GM18868 (cell line): ENCODE data around the gene GGCX.
"Not testable (repeated sequence)": the region's sequence is repeated elsewhere in the genome, so short reads cannot be mapped to it uniquely, and the experiment has no call there.

Experiments used
- ATAC-seq: cut with Tn5 transposase; IDR thresholded peaks from one replicate; pipeline ENCODE4 v1.9.1; 2021; ENCODE audit warnings: mild to moderate bottlenecking, moderate library complexity; ENCODE audit not compliant: unreplicated experiment

Gene GGCX

GRCh38 chr2:85577063-85577385 is 15.7 kb upstream of the GGCX start:
- no peak for ATAC-seq

DNA sequence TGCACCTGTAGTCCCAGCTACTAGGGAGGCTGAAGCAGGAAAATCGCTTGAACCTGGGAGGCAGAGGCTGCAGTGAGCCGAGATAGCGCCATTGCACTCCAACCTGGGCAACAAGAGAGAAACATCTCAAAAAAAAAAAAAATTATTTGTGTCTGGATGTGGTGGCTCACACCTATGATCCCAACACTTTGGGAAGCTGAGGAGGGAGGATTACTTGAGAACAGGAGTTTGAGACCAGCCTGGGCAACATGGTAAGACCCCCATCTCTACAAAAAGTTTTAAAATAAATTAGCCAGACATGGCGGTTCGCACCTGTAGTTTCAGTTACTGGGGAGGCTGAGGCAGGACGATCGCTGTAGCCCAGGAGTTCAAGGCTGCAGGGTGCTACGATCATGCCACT is 14.4 kb upstream of the GGCX start:
- no peak for ATAC-seq

- no peak for ATAC-seq
These were observed 5.0 kb upstream of the GGCX start for GRCh38 chr2:85566265-85566664.

GRCh38 chr2:85564144-85564563 is 2.9 kb upstream of the GGCX start:
- peak; percentile 45 for ATAC-seq

- peak; percentile 8 for ATAC-seq
These were observed 447 bp downstream of the GGCX start for GRCh38 chr2:85560812-85561279.

DNA sequence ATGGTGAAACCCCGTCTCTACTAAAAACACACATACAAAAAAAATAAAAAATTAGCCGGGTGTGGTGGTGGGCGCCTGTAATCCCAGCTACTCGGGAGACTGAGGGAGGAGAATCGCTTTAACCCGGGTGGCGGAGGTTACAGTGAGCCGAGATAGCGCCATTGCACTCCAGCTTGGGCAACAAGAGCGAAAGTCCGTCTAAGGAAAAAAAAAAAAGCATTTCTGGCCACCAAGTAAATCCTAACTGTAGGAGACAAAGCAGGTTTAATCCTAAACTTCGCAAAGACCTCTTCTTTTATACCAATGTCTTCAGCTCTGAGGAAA is 928 bp downstream of the GGCX start:
- ATAC-seq: not testable (repeated sequence)

DNA sequence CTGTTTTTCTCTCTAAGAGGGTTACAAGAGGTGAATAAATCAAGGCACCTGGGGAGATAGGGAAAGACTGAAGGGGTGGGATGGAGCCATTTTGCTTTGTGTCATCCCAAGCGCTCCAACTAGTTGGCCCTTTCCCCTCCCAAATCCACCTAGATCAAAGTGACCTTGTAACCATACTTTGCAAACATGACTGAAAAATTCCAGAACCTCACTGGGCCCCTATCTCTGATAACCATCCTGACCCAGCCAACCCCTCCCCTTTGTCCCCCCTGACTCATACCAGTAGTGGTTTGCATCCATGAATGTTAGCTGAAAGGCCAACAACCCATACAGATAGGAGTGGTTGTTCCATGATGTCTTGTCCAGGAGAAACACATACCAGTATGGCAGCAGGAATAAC is 3.1 kb downstream of the GGCX start:
- ATAC-seq: no peak

- no peak for ATAC-seq
These were observed 4.2 kb downstream of the GGCX start for GRCh38 chr2:85557130-85557529.

DNA sequence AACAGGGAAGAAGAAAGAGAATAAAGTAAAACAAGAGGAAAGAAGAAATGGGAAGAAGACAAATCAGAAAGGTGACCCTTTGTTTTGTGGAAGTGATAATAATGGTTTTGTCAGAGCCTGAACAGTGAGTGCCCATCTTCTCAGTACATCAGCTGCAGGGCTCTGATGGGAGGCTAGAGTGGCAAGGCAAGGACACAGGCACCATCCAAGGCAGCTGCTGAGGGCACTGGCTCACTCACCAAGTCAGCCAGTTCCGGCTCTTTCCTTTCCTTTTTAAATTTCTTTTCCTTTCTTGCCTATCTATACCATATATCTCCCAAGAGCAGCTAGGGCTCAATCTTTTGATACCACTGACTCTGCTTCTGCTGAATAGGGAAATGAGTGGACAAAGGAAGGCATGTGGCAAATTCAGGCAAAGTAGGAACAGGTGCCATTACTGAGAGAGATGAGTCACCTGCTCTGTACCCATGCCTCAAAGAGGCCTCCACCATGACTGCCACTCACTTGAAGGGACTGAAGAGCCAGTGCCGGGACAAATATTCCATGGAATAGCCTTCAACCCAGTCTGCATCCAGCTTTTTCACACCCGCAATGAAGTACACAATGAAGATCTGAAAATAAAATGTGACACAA is 6.2 kb downstream of the GGCX start:
- no peak for ATAC-seq

DNA sequence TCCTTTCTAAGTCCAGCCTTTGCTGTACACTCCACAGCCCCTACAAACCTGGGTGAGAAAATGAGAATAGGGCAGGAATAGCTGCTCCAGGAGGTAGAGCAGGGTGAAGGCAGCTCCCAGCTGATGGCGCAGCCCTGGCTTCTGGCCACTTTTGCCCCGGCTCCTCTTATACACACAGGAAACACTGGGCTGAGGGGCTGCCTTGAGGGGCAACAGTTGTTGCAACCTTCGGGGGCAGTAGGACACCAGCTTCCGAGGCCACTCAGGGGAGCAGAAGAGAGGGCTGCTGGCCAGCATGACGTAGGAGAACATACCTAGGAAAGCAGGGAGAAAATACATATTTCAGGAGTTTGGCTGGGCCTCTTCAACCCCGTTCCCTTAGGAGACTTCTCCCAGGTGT is 8.1 kb downstream of the GGCX start:
- ATAC-seq: no peak

- ATAC-seq: peak; percentile 76
These were observed 9.3 kb downstream of the GGCX start for GRCh38 chr2:85551698-85552678.

GRCh38 chr2:85550486-85550885 is 10.8 kb downstream of the GGCX start:
- ATAC-seq: no peak

- ATAC-seq: no peak
These were observed 11.5 kb downstream of the GGCX start for GRCh38 chr2:85549826-85550225.

DNA sequence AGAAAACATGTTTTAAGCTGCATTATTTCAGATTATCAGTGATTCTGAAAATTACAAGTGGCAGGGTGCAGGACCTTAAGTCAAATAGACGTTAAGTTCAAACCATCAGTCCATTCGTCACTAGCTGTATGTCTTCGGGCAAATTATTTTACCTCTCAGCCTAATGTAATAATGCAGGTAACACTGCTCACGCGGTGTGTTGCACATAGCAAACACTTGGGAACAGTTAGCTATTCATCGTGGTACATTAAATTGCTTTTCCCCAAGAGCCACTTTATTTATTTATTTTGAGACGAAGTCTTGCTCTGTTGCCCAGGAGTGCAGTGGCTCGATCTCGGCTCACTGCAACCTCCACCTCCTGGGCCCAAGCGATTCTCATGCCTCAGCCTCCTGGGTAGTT is 12.2 kb downstream of the GGCX start:
- ATAC-seq: no peak

- no peak for ATAC-seq
These were observed 12.7 kb downstream of the GGCX start for GRCh38 chr2:85548608-85548900.

GRCh38 chr2:85547859-85548607 is 13.3 kb downstream of the GGCX start:
- ATAC-seq: no peak

DNA sequence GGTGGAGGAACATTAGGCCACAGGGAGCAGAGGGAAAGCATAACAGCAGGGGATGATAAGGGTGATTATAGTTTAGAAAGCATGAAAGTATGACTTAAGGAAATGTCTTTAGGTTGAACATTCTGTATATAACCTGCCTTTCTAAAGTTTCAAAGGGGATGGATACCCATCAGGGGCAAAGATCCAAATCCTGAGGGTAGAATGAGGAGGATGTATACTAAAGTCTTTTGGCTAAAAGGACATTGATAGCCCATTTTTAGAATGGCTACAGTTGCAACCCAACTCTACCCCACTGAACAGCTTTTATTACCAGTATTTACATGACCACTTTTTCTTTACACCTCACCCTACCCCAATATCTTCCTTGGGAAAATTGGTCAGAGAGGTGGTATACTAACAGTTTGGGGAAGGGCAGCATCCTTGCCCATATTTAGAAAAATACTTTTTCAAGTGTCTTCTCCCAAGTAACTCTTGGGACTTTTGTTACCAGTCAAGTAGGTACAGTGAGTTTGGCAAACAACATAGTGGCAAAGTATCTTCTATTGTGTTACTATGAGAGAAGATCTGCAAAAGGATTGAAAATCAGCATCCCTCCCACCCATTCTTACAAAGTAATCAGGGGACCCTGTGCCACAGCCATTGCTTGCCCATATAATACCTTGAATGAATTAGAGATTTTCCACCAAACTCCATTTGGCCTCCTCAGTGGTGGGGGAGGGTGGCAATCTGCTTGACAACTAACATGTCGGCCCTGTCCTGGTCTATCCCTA is 14.0 kb downstream of the GGCX start:
- no peak for ATAC-seq

GRCh38 chr2:85545780-85546240 is 15.5 kb downstream of the GGCX start:
- ATAC-seq: no peak

- not testable (repeated sequence) for ATAC-seq
These were observed 16.1 kb downstream of the GGCX start for GRCh38 chr2:85544915-85545779.

- not testable (repeated sequence) for ATAC-seq
These were observed 17.0 kb downstream of the GGCX start for GRCh38 chr2:85544254-85544691.
